Measurements from ENCODE around the gene RTN1. TPM values are rescaled to one million over a fixed set of nuclear protein-coding genes. Genes with fewer than 3 reads are reported as not detected.

RTN1 gene
- total and polyA plus RNA-seq, 2 of the 8 experiments (the other 6 are each of a cell fraction or from before 2014, with no cell fraction given) = 2.8 to 4.9 TPM

GRCh38 chr14:59905188-59905587, 34.6 kb upstream of the RTN1 start (continued):
- TF ChIP-seq EP300 (IDR thresholded peaks at IDR 0.05; ENCODE audit: borderline replicate concordance in 1 of 2, low read depth in 2 of 2, low read length in 2 of 2) = no peak
- TF ChIP-seq SRF (IDR thresholded peaks at IDR 0.05; ENCODE audit: low read depth, low read length) = no peak

Data from H1 (cell line).